Activated naive CD4-positive, alpha-beta T cell treated with anti-CD3 and anti-CD28 coated beads, Interleukin-2, amount 10 ng/mL, durations not matched to agents 7 days and 5 days (primary cell): ENCODE measurements around the gene TMEM52B.
"Not testable (repeated sequence)": the region's sequence is repeated elsewhere in the genome, so short reads cannot be mapped to it uniquely, and the experiment has no call there.

Source experiments
- CTCF ChIA-PET: fragments of 350-600 bp; sonication (Branson Sonifier 250); formaldehyde crosslinking; loops from one replicate; lab custom pipeline; 2021; ENCODE audit warnings: antibody characterized with exemption; lab: Charles Lee
- DNase-seq: peaks from one replicate; pipeline ENCODE4 v3.0.0-alpha.2; 2020
- H3K27ac Mint-ChIP-seq: one replicate; pipeline ENCODE4 v1.8.0; 2021; ENCODE audit warnings: mild to moderate bottlenecking, moderate library complexity, mixed read lengths
- H3K27me3 Mint-ChIP-seq: one replicate; pipeline ENCODE4 v1.8.0; 2021; ENCODE audit warnings: mild to moderate bottlenecking, mixed read lengths
- H3K36me3 Mint-ChIP-seq: one replicate; pipeline ENCODE4 v1.8.0; 2021; ENCODE audit warnings: mixed read lengths
- H3K4me1 Mint-ChIP-seq: one replicate; pipeline ENCODE4 v1.8.0; 2021; ENCODE audit warnings: mixed read lengths
- H3K4me3 Mint-ChIP-seq: one replicate; pipeline ENCODE4 v1.8.0; 2021; ENCODE audit warnings: mild to moderate bottlenecking, moderate library complexity, mixed read lengths
- H3K9me3 Mint-ChIP-seq: one replicate; pipeline ENCODE4 v1.8.0; 2021; ENCODE audit warnings: mixed read lengths

Gene TMEM52B

GRCh38 chr12:10182354-10183049 lies 3.7 kb downstream of the TMEM52B start:
- H3K27me3 Mint-ChIP-seq = peaks cover 23% of the 10 kb centered on the region
- no peaks in the 10 kb centered on the region for H3K36me3 Mint-ChIP-seq
- H3K27ac Mint-ChIP-seq = no peak overlapping the region
- H3K4me1 Mint-ChIP-seq = no peaks in the 10 kb centered on the region
- H3K4me3 Mint-ChIP-seq = no peak overlapping the region
- CTCF ChIA-PET = interaction anchor here (1.1 kb wide), 1 partner anchor 9 kb away, joined by 4 read pairs; no protein-coding TSS in a partner anchor
- no peaks in the 10 kb centered on the region for H3K9me3 Mint-ChIP-seq
- DNase-seq = no peak

GRCh38 chr12:10184261-10184843 lies 5.5 kb downstream of the TMEM52B start:
- no peak for DNase-seq
- Mint-ChIP-seq H3K9me3 (no peaks in the 10 kb centered on the region), H3K4me3 (no peak overlapping the region), H3K27me3 (peaks cover 27% of the 10 kb centered on the region), H3K27ac (no peak overlapping the region), H3K36me3 (no peaks in the 10 kb centered on the region), H3K4me1 (no peaks in the 10 kb centered on the region)
- CTCF ChIA-PET = no interaction called here

- H3K36me3 Mint-ChIP-seq = no peaks in the 10 kb centered on the region
- H3K4me3 Mint-ChIP-seq = no peak overlapping the region
These were observed 7.5 kb downstream of the TMEM52B start for GRCh38 chr12:10186299-10186698.

GRCh38 chr12:10186958-10187357 lies 8.1 kb downstream of the TMEM52B start:
- peaks cover 34% of the 10 kb centered on the region for H3K27me3 Mint-ChIP-seq
- H3K4me3 Mint-ChIP-seq, H3K4me1 Mint-ChIP-seq, DNase-seq, H3K9me3 Mint-ChIP-seq, H3K27ac Mint-ChIP-seq, H3K36me3 Mint-ChIP-seq: not testable (repeated sequence)
- CTCF ChIA-PET = interaction anchor here (5.3 kb wide), 1 partner anchor 34 kb away, joined by 29 read pairs; no protein-coding TSS in a partner anchor

More at GRCh38 chr12:10186299-10186698, 7.5 kb downstream of the TMEM52B start:
- DNase-seq = no peak
- peaks cover 34% of the 10 kb centered on the region for H3K27me3 Mint-ChIP-seq
- CTCF ChIA-PET = no interaction called here
- H3K27ac Mint-ChIP-seq = no peak overlapping the region
- H3K9me3 Mint-ChIP-seq = no peaks in the 10 kb centered on the region
- peaks cover 3% of the 10 kb centered on the region for H3K4me1 Mint-ChIP-seq

- no peak for DNase-seq
- H3K27me3 Mint-ChIP-seq = peaks cover 36% of the 10 kb centered on the region
- peaks cover 3% of the 10 kb centered on the region for H3K4me1 Mint-ChIP-seq
- no peak overlapping the region for H3K4me3 Mint-ChIP-seq
- no peaks in the 10 kb centered on the region for H3K36me3 Mint-ChIP-seq
- H3K9me3 Mint-ChIP-seq = no peaks in the 10 kb centered on the region
- CTCF ChIA-PET = interaction anchor here (0.7 to 5.3 kb wide), 6 partner anchors 15 to 374 kb away, joined by 3 to 29 read pairs (median 3); no protein-coding TSS in a partner anchor
- no peak overlapping the region for H3K27ac Mint-ChIP-seq
These were observed 10.8 kb downstream of the TMEM52B start for GRCh38 chr12:10189653-10190052.

- CTCF ChIA-PET = interaction anchor here (0.9 to 5.3 kb wide), 4 partner anchors 8 to 44 kb away, joined by 3 to 29 read pairs (median 4); no protein-coding TSS in a partner anchor
- peak; percentile 67 for DNase-seq
- Mint-ChIP-seq H3K36me3 (no peaks in the 10 kb centered on the region), H3K27ac (no peak overlapping the region), H3K27me3 (peaks cover 36% of the 10 kb centered on the region), H3K9me3 (no peaks in the 10 kb centered on the region), H3K4me3 (no peak overlapping the region), H3K4me1 (peaks cover 6% of the 10 kb centered on the region)
These were observed 11.9 kb downstream of the TMEM52B start for GRCh38 chr12:10190558-10191388.

- H3K36me3 Mint-ChIP-seq = no peaks in the 10 kb centered on the region
- DNase-seq = no peak
- CTCF ChIA-PET = interaction anchor here (1.0 to 5.3 kb wide), 3 partner anchors 12 to 39 kb away, joined by 3 to 29 read pairs (median 3); no protein-coding TSS in a partner anchor
- peaks cover 36% of the 10 kb centered on the region for H3K27me3 Mint-ChIP-seq
- H3K27ac Mint-ChIP-seq = no peak overlapping the region
- H3K4me1 Mint-ChIP-seq = peaks cover 8% of the 10 kb centered on the region
- H3K4me3 Mint-ChIP-seq = no peak overlapping the region
- H3K9me3 Mint-ChIP-seq = no peaks in the 10 kb centered on the region
These were observed 13.0 kb downstream of the TMEM52B start for GRCh38 chr12:10191865-10192264.

GRCh38 chr12:10194160-10194670 lies 15.4 kb downstream of the TMEM52B start:
- H3K4me3 Mint-ChIP-seq = no peak overlapping the region
- H3K9me3 Mint-ChIP-seq = no peaks in the 10 kb centered on the region
- H3K27ac Mint-ChIP-seq = no peak overlapping the region
- peaks cover 8% of the 10 kb centered on the region for H3K4me1 Mint-ChIP-seq
- CTCF ChIA-PET = interaction anchor here (1.6 kb wide), 1 partner anchor 14 kb away, joined by 4 read pairs; no protein-coding TSS in a partner anchor
- peaks cover 28% of the 10 kb centered on the region for H3K27me3 Mint-ChIP-seq
- DNase-seq = no peak
- H3K36me3 Mint-ChIP-seq = no peaks in the 10 kb centered on the region

GRCh38 chr12:10196210-10196609 lies 17.4 kb downstream of the TMEM52B start:
- CTCF ChIA-PET = interaction anchor here (1.3 kb wide), 1 partner anchor 43 kb away, joined by 3 read pairs; no protein-coding TSS in a partner anchor
- peaks cover 20% of the 10 kb centered on the region for H3K27me3 Mint-ChIP-seq
- no peaks in the 10 kb centered on the region for H3K36me3 Mint-ChIP-seq
- no peak overlapping the region for H3K27ac Mint-ChIP-seq
- no peak overlapping the region for H3K4me3 Mint-ChIP-seq
- H3K4me1 Mint-ChIP-seq = peaks cover 4% of the 10 kb centered on the region
- H3K9me3 Mint-ChIP-seq = no peaks in the 10 kb centered on the region
- DNase-seq = no peak

- Mint-ChIP-seq H3K4me3 (no peak overlapping the region), H3K4me1 (peaks cover 4% of the 10 kb centered on the region), H3K27me3 (peaks cover 20% of the 10 kb centered on the region), H3K9me3 (no peaks in the 10 kb centered on the region), H3K36me3 (no peaks in the 10 kb centered on the region), H3K27ac (no peak overlapping the region)
- CTCF ChIA-PET = interaction anchor here (0.5 kb wide), 1 partner anchor 10 kb away, joined by 3 read pairs; no protein-coding TSS in a partner anchor
- no peak for DNase-seq
These were observed 19.0 kb downstream of the TMEM52B start for GRCh38 chr12:10197879-10198278.

GRCh38 chr12:10204495-10204894 lies 25.7 kb downstream of the TMEM52B start:
- not testable (repeated sequence) for H3K4me1 Mint-ChIP-seq, H3K4me3 Mint-ChIP-seq, H3K36me3 Mint-ChIP-seq, H3K27ac Mint-ChIP-seq, DNase-seq, H3K9me3 Mint-ChIP-seq
- H3K27me3 Mint-ChIP-seq = peaks cover 22% of the 10 kb centered on the region
- CTCF ChIA-PET = interaction anchor here (1.1 kb wide), 1 partner anchor 15 kb away, joined by 3 read pairs; no protein-coding TSS in a partner anchor

GRCh38 chr12:10205220-10205807 lies 26.5 kb downstream of the TMEM52B start:
- Mint-ChIP-seq H3K9me3 (no peaks in the 10 kb centered on the region), H3K4me1 (no peaks in the 10 kb centered on the region), H3K27ac (no peak overlapping the region), H3K4me3 (no peak overlapping the region), H3K27me3 (peaks cover 25% of the 10 kb centered on the region), H3K36me3 (no peaks in the 10 kb centered on the region)
- CTCF ChIA-PET = no interaction called here
- DNase-seq = no peak

GRCh38 chr12:10207136-10207535 lies 28.3 kb downstream of the TMEM52B start:
- peaks cover 21% of the 10 kb centered on the region for H3K27me3 Mint-ChIP-seq
- H3K36me3 Mint-ChIP-seq = no peaks in the 10 kb centered on the region
- DNase-seq = no peak
- CTCF ChIA-PET = interaction anchor here (1.3 kb wide), 1 partner anchor 18 kb away, joined by 3 read pairs; no protein-coding TSS in a partner anchor
- no peak overlapping the region for H3K27ac Mint-ChIP-seq
- no peaks in the 10 kb centered on the region for H3K9me3 Mint-ChIP-seq
- H3K4me3 Mint-ChIP-seq = no peak overlapping the region
- H3K4me1 Mint-ChIP-seq = peaks cover 3% of the 10 kb centered on the region
